Forelimb muscle (tissue), 1 donor: ENCODE data around the gene ESPNL. TPM values are rescaled to one million over a fixed set of nuclear protein-coding genes. Genes with fewer than 3 reads are reported as not detected.

Experiments
- DNase-seq: peaks from one replicate; pipeline ENCODE4 v3.0.0-alpha.2; 2013; ENCODE audit warnings: low read depth
- polyA plus RNA-seq: library from polyadenylated mRNA; unstranded; fragments of 120-200 nt; gene quantifications from one replicate; pipeline ENCODE4 v1.2.1, GENCODE V29; 2013; ENCODE audit not compliant: insufficient read length

The ESPNL gene
- polyA plus RNA-seq, 1 donor, result 2.6 TPM

- DNase-seq, result no peak
Observed at GRCh38 chr2:238171575-238172187, 71.5 kb downstream of the ESPNL start.

- DNase-seq, result no peak
Observed at GRCh38 chr2:238172439-238172838, 72.3 kb downstream of the ESPNL start.

DNA sequence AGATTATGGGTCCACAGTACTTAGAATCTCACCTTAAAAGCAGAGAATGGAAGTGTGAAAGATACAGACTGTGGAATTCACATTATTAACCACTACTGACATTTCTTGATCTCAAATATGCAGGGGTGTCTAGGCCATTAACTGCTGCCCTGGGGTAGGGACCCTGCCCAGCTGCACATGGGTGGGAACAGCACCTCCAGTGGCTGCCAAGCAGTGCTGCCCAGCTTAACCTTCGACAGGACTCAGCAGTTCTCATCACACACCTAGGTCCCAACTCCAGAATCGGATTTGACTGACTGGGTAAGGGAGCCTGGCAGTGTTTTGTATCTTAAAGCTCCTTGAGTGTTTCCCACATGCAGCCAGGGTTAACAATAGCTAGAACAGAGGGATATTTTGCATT is 73.6 kb downstream of the ESPNL start:
- no peak for DNase-seq

DNA sequence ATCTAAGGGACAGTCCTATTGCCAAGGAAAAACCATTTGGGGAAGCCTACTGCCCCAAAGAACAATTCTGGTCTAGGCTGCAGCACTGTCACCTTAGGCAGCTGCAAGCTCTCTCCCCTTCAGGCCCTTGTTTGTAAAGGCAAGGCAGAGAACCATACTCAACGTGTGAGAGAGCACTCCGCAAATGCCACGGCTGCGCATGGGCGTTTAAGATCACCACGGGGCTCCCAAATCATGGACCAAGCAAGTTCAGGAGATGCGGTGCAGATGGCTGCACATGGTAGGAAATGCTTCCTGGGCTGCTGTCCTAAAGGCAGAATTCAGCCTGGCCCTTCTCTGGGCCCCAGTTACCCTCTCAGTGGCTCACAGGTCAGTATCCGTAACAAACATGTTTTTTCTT is 74.2 kb downstream of the ESPNL start:
- DNase-seq, result no peak

DNA sequence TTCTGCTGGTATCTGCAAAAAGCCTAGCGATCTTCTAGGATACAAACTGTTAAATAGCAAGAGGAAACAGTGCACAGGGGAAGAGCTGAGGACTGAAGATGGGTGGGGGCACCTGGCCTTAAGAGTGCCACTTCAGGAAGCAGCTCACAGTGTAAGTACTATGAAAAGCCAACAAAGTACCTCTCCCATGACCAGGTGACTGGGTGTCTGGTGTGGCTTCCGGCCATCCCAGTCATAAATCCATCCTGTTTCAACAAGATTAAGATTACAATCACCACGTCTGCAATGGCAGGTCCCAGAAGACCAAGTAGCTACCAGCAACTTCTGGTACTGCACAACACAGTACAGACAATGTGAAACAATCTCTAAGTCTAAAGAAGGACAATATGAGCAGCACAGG is 74.6 kb downstream of the ESPNL start:
- DNase-seq, result no peak

GRCh38 chr2:238176613-238177012 is 76.5 kb downstream of the ESPNL start:
- no peak for DNase-seq

- no peak for DNase-seq
Observed at GRCh38 chr2:238180554-238180953, 80.4 kb downstream of the ESPNL start.

GRCh38 chr2:238182362-238182761 is 82.2 kb downstream of the ESPNL start:
- DNase-seq, result no peak

Other genes starting within 250 kb of the ESPNL start
- gene RAMP1, start 240.7 kb upstream of the ESPNL start, polyA plus RNA-seq, result 54.1 TPM
- gene UBE2F, start 133.3 kb upstream of the ESPNL start, polyA plus RNA-seq, result 37.4 TPM
- gene SCLY, start 39.3 kb upstream of the ESPNL start, polyA plus RNA-seq, result 8.0 TPM
- 20.7 TPM for gene KLHL30, start 38.3 kb downstream of the ESPNL start, polyA plus RNA-seq
- 11.2 TPM for gene ERFE, start 58.6 kb downstream of the ESPNL start, polyA plus RNA-seq
- 35.1 TPM for gene ILKAP, start 103.4 kb downstream of the ESPNL start, polyA plus RNA-seq
- gene HES6, start 139.7 kb downstream of the ESPNL start, polyA plus RNA-seq, result 19.5 TPM
- 4.1 TPM for gene PER2, start 188.3 kb downstream of the ESPNL start, polyA plus RNA-seq
- gene TRAF3IP1, start 220.2 kb downstream of the ESPNL start, polyA plus RNA-seq, result 6.1 TPM